ENCODE measurements around the gene REN. TPM values are rescaled to one million over a fixed set of nuclear protein-coding genes. Genes with fewer than 3 reads are reported as not detected.
A peak's percentile ranks its signal among the peaks of the same experiment; 100 is the strongest.

The REN gene
- total RNA-seq, 1 donor from 2014 or later, result not detected

GRCh38 chr1:204126386-204126785 lies 39.8 kb downstream of the REN start:
- DNase-seq (ENCODE audit: low spot score in 2 of 2), result no peak
- Histone ChIP-seq H3K4me3 (no peak overlapping the region), H3K27ac (peak overlapping the region in 1 of 2 donors; percentile 66), H3K27me3 (no peaks in the 10 kb centered on the region), H3K36me3 (peaks cover 25 to 48% of the 10 kb centered on the region in 2 donors), H3K4me1 (peaks cover 0 to 23% of the 10 kb centered on the region in 2 donors), H3K9me3 (no peaks in the 10 kb centered on the region)
- intact Hi-C loops (cut with DNase I), result no loop called here
- TF ChIP-seq CTCF (IDR thresholded peaks at IDR 0.05), result no peak

GRCh38 chr1:204125759-204126351 lies 40.3 kb downstream of the REN start:
- Histone ChIP-seq H3K27me3 (no peaks in the 10 kb centered on the region), H3K4me1 (peaks cover 0 to 22% of the 10 kb centered on the region in 2 donors), H3K27ac (no peak overlapping the region), H3K9me3 (no peaks in the 10 kb centered on the region), H3K4me3 (no peak overlapping the region), H3K36me3 (peaks cover 25 to 53% of the 10 kb centered on the region in 2 donors)
- no peak for DNase-seq (ENCODE audit: low spot score in 2 of 2)
- TF ChIP-seq CTCF (IDR thresholded peaks at IDR 0.05), result no peak
- intact Hi-C loops (cut with DNase I), result no loop called here

GRCh38 chr1:204124639-204125038 lies 41.5 kb downstream of the REN start:
- peaks cover 0 to 17% of the 10 kb centered on the region in 2 donors for H3K4me1 ChIP-seq
- no peak overlapping the region for H3K27ac ChIP-seq
- no peak overlapping the region for H3K4me3 ChIP-seq
- peaks cover 28 to 53% of the 10 kb centered on the region in 2 donors for H3K36me3 ChIP-seq
- intact Hi-C loops (cut with DNase I), result no loop called here
- no peak for TF ChIP-seq CTCF (IDR thresholded peaks at IDR 0.05)
- H3K9me3 ChIP-seq, result no peaks in the 10 kb centered on the region
- no peaks in the 10 kb centered on the region for H3K27me3 ChIP-seq
- DNase-seq (ENCODE audit: low spot score in 2 of 2), result no peak

- no peak overlapping the region for H3K27ac ChIP-seq
- TF ChIP-seq CTCF (IDR thresholded peaks at IDR 0.05), result peak in 1 of 3 experiments; percentile 18
These were observed 42.8 kb downstream of the REN start for GRCh38 chr1:204123376-204123775.

GRCh38 chr1:204121840-204122555 lies 44.1 kb downstream of the REN start:
- no peak for DNase-seq (ENCODE audit: low spot score in 2 of 2)
- Histone ChIP-seq H3K9me3 (no peaks in the 10 kb centered on the region), H3K4me1 (peaks cover 0 to 2% of the 10 kb centered on the region in 2 donors), H3K4me3 (no peak overlapping the region), H3K27ac (no peak overlapping the region), H3K27me3 (no peaks in the 10 kb centered on the region), H3K36me3 (peaks cover 43 to 72% of the 10 kb centered on the region in 2 donors)
- intact Hi-C loops (cut with DNase I), result no loop called here
- no peak for TF ChIP-seq CTCF (IDR thresholded peaks at IDR 0.05)

More at GRCh38 chr1:204123376-204123775, 42.8 kb downstream of the REN start:
- H3K27me3 ChIP-seq, result no peaks in the 10 kb centered on the region
- DNase-seq (ENCODE audit: low spot score in 2 of 2), result no peak
- H3K4me1 ChIP-seq, result peaks cover 0 to 8% of the 10 kb centered on the region in 2 donors
- H3K4me3 ChIP-seq, result no peak overlapping the region
- intact Hi-C loops (cut with DNase I), result no loop called here
- peaks cover 29 to 60% of the 10 kb centered on the region in 2 donors for H3K36me3 ChIP-seq
- no peaks in the 10 kb centered on the region for H3K9me3 ChIP-seq
